Caki2 (cell line): Measurements from ENCODE around the gene EGLN3. TPM values are rescaled to one million over a fixed set of nuclear protein-coding genes. Genes with fewer than 3 reads are reported as not detected.
A peak's percentile ranks its signal among the peaks of the same experiment; 100 is the strongest.
"Not testable (repeated sequence)": the region's sequence is repeated elsewhere in the genome, so short reads cannot be mapped to it uniquely, and the experiment has no call there.

Experiments used
- DNase-seq: peaks from one replicate; pipeline ENCODE4 v3.0.0-alpha.2; 2015; ENCODE audit warnings: low read depth
- in situ Hi-C: cut with HindIII; loops from 2 replicates; pipeline ENCODE4 v1.10.0; 2016; ENCODE audit warnings: low sequenced_read_pairs, low pct_unique_long_range_greater_than_20kb, mixed read lengths
- total RNA-seq: library from RNA; depleted of rRNA; stranded (reverse); fragments of >200 nt; shearing (Covaris generic); gene quantifications from 2 replicates; pipeline ENCODE4 v1.2.3, GENCODE V29; 2014; ENCODE audit warnings: low replicate concordance; rRNA removed

Gene EGLN3
- 79.5 and 82.0 TPM in 2 replicates for total RNA-seq

DNA sequence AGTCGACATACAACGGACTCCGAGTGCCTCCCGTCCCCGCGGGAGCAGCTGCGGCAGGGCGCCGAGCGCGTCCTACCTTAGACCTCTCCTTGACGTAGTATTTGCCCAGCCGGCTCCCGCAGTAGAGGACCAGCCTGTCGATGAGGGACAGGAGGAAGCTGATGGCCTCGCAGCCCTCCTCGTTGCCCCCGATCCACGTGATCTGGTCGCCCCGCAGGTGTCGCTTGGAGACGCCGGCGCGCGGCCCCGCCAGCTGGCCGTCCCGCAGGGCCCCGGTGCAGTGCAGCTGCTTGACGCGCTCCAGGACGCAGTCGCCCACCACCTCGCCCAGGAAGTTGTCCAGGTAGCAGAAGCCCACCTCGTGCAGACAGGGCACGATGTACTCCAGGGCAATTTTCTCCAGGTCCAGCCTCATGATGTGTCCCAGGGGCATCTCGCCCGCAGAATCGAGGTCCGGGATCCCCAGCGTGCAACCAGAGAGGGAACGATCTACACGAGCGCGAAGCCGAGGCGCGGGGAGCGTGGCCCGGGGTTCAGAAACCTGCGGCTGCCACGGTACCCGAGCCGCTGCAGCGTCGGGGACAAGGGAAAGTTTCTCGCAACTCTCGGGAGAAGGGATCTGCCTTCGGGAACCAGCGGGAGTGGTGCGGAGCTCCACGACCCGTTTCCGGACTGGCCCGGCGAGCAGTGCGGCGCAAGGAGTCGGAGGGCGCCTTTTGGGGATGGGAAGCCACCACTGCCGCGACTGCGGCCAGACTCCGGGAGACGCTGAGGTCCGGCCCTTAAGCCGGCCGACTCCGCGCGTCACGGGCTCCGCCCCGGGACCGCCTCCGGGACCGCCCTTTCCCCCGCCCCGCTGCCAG lies at the start of gene EGLN3:
EGLN3 (minus strand) TSS at position 755 of the 863 bp plus-strand sequence; CDS start at position 433, 322 bp downstream.
- in situ Hi-C loops, result no loop called here
- DNase-seq, result peak; percentile 83

DNA sequence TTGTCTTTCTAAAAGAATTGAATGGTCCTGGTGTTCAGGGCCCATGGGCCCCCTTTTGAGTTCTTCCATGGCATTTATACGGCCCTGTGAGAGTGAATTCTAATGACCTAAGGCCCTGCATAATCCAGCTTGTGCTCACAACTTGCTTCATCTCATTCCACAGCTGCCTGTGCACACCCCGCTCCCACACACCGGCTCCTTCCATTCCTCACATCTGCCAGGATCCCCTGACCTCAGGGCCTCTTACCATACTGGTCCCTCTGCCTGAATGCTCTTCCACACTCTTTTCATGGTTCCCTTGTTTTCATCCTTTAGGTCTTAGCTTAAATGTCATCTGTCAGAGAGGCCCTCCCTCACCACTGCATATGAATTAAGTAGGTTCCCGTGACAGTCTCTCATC lies 49.5 kb upstream of the EGLN3 start:
- DNase-seq, result no peak
- in situ Hi-C loops, result no loop called here

DNA sequence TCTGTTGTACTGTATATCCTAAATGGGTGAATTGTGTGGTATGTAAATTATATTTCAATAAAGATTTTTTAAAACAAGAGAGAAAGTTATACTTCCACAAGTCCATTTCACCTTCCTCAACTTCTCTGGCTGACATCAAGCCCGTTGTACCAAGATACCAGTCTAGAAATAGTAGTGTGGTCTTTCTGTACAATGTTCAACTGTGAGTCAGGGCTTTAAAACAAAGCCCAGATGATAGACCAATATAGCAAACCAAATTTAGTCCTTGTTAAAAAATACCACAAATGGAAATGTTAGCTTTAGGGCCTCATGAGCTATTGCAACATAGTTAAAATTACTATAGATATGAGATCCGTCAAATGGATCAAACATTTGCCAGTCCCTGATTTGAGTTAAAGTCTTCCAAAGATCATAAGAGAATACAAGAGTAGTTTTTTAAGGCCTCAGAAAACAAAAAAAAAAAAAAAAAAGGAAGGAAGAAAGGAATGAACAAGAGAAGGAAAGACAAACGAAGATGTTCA lies 49.0 kb upstream of the EGLN3 start:
- in situ Hi-C loops, result no loop called here
- no peak for DNase-seq

DNA sequence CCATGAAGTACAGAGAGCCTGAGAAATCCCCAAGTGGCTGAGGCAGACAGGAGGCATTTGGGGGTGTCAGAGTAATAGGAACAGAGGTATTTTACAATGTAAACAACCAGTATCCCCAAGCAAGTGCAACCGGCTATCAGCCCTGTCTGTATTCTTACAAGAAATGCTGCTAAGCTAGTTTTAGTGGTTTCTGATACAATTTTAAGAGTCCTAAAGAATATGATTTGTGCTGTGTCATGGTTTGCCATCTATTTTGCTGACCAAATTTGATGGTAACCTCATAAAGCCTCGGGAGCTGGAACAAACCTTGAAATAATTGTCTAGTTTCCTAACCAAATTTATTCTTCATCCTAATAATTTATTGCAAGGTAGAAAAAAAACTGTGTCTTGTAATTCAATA lies 46.7 kb upstream of the EGLN3 start:
- no peak for DNase-seq
- in situ Hi-C loops, result no loop called here

GRCh38 chr14:33996462-33996861 lies 45.6 kb upstream of the EGLN3 start:
- no peak for DNase-seq
- in situ Hi-C loops, result no loop called here

DNA sequence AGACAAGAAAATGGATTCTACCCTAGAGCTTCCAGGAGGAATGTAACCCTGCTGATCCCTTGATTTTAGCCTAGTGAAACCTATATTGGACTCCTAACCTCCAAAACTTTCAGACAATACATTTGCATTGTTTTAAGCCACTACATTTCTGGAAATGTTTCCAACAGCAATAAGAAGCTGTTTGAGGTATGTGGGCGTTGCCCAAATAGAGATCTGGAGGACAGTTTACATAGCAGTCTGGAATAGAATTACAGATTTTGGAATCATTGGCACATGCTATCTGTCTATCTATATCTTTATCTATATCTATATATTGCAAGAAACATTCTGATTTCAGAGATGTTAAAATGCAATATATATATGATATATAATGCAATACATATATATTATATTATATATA lies 42.4 kb upstream of the EGLN3 start:
- in situ Hi-C loops, result no loop called here
- no peak for DNase-seq

DNA sequence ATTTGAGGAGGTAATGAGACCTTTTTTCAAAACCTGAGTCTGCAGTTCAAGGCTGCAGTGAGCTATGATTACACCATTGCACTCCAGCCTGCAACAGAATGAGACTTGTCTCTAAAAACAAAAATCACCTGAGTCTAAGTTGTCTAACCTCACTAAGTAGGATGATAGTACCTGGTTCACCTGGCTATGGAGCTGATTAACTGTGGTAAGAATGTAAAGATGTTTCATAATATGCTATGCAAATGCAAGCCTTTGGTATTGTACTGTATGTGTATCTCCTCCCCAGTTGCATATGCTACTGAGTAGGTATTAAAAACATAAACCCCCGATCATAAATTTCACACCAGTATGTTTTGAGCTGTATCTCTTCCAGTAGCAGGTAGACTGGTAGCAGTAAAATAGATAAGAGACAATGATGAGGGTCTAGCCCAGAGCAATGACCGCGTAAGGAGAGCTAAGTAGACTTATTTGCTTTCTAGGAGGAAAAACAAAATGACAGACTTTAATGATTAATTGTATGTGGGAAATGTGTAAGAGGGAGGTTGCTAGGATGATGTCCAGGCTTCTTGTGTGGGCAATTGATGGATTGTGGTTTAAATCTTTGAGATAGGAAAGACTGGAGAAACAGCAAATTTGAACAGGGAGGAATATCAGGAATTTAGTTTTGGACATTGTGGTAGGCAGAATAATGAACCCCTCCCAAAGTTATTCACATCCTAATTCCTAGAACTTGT lies 41.6 kb upstream of the EGLN3 start:
- DNase-seq, result no peak
- in situ Hi-C loops, result no loop called here

DNA sequence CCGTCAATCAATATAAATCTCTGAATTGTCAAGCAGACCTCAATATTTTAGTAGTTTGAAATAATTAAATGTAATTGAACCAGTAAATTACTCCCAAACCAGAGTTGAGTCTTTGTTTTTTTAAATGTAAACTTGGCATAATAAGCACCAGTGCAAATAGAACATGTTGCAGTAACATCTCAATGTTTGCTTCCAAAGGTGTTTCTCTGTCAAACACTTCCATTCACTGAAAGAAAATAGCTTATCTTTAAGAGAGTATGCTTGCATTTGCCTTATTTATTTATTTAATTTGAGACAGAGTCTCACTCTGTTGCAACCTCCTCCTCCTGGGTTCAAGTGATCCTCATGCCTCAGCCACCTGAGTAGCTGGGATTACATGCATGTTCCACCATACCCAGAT lies 39.9 kb upstream of the EGLN3 start:
- no peak for DNase-seq
- in situ Hi-C loops, result no loop called here

GRCh38 chr14:33987565-33988080 lies 36.7 kb upstream of the EGLN3 start:
- no peak for DNase-seq
- in situ Hi-C loops, result no loop called here

DNA sequence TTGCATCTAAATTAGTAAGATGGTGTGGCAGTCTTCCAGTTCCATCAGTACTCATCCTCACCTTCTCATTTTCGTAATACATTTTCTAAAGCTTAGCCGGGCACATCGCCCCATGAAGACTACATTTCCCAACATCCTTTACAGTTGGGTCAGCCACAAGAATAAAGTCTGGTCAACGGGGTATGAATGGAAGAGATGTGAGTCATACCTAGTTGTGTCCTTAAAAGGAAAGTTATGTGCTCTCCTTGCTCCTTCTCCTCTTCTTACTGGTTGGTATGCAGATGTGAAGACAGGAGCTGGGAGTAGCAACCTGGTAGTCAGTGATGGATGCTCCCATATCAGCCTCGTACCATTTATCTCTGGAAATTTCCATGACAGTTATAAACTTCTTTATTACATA lies 35.9 kb upstream of the EGLN3 start:
- DNase-seq, result peak; percentile 89
- in situ Hi-C loops, result no loop called here

DNA sequence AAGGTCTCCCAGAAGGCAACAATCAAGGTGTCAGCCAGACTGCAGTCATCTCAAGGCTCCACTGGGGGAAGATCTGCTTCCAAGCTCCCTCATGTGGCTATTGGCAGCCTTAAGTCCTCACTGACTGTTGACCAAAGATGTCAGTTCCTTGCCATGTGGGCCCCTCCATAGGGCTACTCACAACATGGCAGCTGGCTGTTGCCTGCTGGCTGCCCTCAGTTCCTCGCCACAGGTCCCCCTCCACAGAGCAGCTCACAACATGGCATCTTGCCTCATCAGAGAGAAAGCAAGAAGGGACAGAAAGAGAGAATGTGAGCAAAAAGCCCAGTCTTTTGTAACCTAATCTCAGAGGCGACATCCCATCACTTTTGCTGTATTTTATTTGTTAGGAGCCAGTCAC lies 34.4 kb upstream of the EGLN3 start:
- in situ Hi-C loops, result no loop called here
- no peak for DNase-seq

GRCh38 chr14:33979613-33980276 lies 28.9 kb upstream of the EGLN3 start:
- no peak for DNase-seq
- in situ Hi-C loops, result no loop called here

- in situ Hi-C loops, result no loop called here
- DNase-seq, result no peak
Observed at GRCh38 chr14:33978892-33979612, 28.2 kb upstream of the EGLN3 start.

DNA sequence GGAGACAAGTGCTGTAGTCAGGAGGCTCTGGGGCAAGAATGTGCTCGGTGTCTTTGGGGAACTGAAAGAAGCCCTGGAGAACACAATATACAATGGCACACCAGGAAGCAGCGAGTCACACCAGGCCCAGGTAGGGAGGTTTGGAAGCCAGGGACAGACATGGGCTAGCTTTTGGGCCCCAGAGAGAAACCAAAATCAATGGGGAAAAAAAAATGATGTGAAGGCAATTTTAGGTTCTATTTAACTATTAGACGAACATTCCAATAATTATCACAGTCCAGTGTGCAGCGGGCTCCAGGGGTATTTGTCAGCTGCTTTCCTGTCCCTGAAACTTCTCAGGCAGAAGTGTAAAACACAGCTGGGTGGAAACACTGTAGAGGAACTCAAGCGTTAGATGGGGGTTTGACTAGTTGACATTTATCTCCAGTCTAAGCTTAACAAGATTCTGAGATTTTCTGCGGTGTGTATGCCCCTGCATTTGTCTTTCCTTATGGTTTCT lies 21.8 kb upstream of the EGLN3 start:
- in situ Hi-C loops, result no loop called here

GRCh38 chr14:33969846-33970245 lies 19.0 kb upstream of the EGLN3 start:
- DNase-seq, in situ Hi-C loops: not testable (repeated sequence)

More for the DNA sequence above, 21.8 kb upstream of the EGLN3 start:
- no peak for DNase-seq

- in situ Hi-C loops, result no loop called here
Observed at GRCh38 chr14:33968722-33969121, 17.8 kb upstream of the EGLN3 start.

DNA sequence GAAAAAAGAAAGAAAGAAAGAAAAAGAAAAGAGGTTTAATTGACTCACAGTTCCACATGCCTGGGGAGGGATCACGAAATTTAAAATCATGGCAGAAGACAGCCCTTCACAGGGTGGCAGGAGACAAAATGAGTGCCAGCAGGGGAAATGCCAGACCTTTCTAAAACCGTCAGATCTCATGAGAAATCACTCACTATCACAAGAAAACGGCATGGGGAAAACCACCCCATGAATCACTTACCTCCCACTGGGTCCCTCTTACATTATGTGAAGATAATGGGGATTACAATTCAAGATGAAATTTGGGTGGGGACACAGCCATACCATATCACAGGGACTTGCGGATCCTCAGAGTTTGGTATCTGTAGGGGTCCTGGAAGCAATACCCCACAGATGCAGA lies 16.3 kb upstream of the EGLN3 start:
- in situ Hi-C loops, result no loop called here
- no peak for DNase-seq

More at GRCh38 chr14:33968722-33969121, 17.8 kb upstream of the EGLN3 start:
- no peak for DNase-seq

DNA sequence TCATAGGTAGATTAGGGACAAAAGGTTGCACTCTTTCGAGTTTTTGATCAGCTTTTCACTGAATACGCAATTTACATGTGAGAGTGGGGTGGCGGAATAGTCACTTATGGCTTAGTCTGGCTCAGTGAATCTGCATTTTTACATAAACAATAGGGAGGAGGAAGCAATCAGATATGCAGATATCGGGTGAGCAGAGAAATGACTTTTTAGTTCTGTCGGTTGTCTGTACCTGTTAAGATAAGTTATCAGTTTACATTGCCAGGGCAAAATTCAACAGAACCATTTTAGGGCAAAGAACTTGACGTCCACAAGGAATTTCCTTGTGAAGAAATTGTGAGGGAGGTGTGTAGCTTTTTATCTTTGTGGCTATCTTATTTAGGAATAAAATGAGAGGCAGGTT lies 15.4 kb upstream of the EGLN3 start:
- in situ Hi-C loops, result no loop called here
- no peak for DNase-seq
